ENCODE measurements around the gene DUOX1.

DUOX1 gene

DNA sequence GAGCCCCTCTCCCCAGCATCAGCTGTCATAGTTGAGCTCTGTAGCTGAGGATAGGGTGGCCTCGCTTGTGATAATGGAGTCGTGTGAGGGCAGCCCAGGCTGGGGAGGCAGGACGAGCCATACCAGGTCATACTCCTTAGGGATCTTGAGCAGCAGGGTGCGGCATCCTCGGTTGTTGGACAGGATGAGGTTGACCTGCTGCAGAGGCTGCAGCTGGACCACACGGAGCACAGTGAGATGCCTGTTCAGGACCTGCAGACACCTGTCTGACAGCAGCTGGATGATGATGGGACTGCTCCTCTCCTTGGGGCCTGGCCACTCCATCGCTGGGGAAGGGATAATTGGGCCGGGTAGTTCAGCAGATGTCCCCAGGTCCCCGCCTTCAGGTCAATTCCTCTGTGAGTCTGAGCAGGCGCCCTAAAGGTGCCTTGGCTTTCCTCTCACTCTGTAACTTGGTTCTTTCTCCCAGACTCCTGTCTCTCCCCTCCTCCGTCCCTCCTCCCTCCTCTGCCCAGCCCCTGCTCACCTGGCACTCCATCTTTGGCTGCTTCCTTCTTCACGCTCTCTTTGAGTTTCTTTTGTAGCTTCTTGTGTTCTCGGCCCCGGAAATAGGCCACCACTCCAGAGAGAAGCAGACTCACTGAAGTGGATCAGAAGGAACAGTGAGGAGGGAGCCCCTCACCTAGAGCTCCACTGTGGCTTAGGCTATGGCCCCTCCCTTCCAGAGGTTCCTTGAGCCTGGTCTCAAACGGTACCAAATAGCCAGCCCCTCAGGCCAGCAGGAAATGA is 23.6 kb upstream of the DUOX1 start:
- DNase-seq, result peak; percentile 26

DNA sequence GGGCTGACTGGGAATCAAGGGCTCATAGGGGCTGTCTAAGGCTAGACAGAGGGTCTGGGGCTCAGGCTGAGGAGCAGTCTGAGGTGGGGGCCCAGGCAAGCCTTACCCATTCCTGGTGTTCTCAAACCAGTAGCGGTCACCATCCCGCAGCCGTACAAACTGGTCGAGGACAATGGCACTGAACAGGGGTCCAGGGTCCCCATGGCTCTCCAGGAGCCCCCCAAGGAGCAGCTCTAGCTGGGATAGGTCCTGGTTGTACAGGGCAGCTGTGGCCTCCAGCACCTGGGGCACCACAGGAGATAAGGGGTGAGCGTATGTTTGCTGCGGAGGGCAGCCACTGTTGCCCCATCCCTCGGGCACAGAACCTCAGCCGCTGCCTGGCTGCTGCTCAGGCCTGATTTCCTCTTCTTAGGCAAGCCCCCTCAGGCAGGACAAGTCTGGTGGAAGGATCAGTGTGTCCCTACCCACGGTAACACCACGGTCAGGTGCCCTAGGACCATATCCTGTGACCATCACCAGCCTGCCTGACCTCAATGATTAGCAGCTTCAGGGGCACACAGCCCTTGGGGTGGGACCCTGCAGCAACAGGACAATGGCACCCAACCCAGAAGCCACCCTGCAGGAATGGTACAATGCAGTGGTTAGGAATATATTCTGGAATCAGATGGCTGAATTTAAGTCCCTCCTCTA is 21.7 kb upstream of the DUOX1 start:
- peak; percentile 19 for DNase-seq

- DNase-seq, result no peak
Observed at GRCh38 chr15:45110256-45110820, 19.5 kb upstream of the DUOX1 start.

DNA sequence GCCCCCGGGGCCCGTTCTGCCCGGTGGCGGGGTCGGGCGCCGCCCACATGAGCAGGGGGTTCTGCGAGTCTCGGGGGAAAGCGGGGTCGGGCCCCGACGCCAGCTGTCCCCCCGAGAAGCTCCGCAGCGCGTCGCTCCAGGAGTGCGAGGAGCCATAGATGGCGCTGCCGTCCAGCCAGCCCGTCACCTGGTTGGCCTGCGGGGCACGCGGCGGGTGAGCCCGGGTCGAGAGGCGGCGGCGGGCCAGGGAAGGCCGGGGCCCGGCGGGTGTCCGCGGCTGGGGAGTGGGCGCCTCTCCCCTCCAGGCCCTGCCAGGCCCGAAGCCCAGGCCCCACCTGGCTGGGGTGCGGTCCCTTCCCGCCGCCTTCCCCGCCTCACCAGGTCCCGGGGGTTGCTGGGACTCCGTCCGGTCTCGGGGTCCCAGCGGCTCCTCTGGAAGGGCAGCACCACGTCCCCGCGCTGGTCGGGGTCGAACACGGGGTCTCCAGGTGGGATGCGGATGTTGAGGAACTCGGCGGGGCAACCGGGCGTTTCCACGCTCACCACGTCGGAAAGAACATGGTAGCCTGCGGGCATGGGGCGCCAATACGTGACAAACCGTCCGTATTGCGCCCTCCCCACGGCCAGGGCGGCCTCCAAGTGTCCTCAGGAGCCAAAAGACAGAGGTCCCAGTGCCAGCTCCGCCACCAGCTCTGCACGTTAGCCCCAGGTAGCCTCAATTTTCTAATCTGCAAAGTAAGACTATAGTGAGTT is 18.2 kb upstream of the DUOX1 start:
- no peak for DNase-seq

GRCh38 chr15:45112143-45112590 is 17.6 kb upstream of the DUOX1 start:
- DNase-seq, result no peak

DNA sequence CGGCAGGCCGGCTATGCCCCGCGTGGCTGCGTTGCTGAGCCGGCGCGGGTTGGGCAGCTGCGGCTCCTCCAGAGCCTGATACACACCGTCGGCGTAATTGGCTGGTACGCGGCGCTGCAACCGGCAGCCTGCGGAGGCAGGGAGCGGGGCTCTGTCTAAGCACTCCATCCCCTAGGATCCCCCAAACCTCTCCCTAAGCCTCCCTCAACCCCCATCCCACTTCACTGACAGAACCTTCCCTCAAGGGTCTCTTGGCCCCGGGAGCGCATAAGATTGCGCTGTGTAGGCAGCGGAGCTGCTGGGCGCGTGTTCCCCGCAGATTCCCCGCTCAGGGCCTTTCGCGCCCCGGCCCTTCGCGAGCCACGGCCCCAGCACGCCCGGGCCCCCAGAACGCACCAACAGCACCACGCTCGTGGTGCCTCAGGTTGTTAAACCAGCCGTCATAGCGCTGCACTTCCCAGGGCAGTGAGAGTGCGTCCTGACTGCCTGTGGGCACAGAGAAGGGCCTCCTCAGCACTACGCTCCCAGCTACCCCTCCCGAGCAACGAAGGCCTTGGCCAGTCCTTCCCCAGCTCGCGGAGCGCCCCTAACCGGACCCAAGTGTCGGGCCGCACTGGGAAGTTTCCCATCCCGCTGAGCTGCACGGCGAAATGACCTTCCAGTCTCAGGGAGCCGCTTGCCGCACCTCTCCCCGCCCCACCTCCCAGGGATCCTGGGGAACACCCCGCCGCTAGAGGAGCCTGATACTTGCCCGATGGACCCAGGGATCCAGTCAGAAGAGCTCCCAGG is 17.0 kb upstream of the DUOX1 start:
- DNase-seq, result no peak

DNA sequence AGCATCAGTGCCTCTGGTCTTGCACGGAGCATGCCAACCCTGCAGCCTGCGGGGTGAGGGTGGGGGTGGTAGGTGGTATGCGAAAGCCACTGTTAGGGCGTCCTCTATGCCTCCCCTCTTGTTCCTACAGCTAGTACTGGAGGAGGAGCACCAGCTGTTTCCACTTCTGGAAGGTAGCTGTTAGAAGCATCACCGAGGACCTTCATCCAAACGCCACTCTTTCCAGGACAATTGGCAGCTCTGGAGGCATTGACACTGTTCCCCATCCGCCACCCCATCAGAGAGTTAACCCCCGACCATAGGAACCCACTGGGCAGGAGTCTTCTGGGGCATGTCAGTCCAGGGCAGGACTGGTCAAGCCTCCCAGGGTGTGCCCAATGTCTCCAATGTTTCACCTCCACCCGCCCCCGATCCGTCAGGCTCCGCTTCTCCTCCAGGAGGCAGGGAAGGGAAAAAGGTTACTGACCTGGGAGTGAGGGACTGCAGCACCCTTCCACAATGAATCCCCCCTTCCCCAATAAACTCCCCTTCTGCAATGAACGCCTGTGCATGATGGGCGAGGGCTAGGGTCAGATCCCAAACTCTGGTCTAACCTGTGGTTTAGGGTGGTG is 16.3 kb upstream of the DUOX1 start:
- no peak for DNase-seq

DNA sequence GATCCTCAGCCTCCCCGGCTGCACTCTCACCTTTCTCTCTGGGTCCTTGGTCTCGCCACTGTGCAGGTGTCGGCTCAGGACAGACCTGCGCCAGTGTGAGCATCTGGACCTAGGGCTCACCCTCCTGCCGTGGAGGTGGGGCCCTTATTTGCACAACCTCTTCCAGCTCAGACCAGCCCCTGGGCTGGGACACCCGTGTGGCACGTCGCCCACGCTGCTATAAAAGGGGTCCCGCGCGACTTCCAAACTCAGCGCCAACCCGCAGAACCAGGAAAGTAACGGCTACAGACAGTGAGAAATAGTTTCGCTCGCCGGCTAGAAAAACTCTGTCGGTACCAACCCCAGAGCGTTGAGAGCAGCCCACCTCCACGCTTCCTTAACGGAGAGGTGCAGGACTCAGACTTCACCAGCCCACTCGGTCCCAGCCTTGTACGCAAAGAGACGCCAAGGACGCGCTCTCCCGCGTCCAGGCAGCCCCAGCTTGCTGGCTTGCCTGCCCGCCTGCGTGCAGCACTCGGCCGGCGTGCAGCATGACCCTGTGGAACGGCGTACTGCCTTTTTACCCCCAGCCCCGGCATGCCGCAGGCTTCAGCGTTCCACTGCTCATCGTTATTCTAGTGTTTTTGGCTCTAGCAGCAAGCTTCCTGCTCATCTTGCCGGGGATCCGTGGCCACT is 15.6 kb upstream of the DUOX1 start, which contains the start of the genes DUOX2 and DUOXA2:
TSS of gene DUOX2 (minus strand) at position 97 of the 675 bp plus-strand sequence. CDS start 761 bp downstream, outside the sequence.
TSS of gene DUOXA2 (plus strand) at position 251 of the 675 bp plus-strand sequence. CDS start at position 531, 280 bp downstream.
- DNase-seq, result no peak

DNA sequence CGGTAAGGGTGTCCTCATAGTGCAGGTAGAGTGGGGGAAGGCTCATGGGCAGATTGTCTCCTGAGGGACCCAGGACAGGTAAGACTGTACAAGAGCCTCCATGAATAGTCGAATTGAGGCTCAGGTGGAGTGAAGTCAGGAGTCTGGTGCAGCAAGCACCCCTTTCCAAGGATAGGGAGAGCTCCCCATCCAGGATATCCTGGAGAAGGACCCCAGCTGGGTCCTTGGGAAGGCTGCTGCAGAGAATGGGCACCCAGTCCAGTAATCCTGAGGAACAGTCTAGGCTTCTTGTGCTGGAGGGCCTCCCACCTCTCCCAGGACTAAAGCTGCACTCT is 15.1 kb upstream of the DUOX1 start:
- no peak for DNase-seq

- DNase-seq, result no peak
Observed at GRCh38 chr15:45115312-45115820, 14.4 kb upstream of the DUOX1 start.

DNA sequence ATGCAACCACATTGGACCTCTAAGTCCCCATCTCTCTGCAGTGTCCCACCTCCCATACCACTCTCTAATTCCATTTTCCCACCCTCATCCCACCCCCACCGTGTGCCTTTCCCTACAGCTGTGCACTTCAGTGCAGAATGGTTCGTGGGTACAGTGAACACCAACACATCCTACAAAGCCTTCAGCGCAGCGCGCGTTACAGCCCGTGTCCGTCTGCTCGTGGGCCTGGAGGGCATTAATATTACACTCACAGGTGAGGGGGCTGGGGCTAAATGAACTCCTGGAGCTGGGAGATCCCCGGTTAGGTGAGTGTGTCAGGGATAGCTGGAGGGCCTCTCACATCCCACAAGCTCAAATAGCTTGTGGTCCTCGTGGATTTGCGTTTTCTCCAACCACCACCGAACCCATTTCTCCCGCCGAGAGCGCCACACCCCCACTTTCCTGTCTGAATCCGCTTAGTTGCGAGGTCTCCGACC is 13.8 kb upstream of the DUOX1 start:
- DNase-seq, result no peak

DNA sequence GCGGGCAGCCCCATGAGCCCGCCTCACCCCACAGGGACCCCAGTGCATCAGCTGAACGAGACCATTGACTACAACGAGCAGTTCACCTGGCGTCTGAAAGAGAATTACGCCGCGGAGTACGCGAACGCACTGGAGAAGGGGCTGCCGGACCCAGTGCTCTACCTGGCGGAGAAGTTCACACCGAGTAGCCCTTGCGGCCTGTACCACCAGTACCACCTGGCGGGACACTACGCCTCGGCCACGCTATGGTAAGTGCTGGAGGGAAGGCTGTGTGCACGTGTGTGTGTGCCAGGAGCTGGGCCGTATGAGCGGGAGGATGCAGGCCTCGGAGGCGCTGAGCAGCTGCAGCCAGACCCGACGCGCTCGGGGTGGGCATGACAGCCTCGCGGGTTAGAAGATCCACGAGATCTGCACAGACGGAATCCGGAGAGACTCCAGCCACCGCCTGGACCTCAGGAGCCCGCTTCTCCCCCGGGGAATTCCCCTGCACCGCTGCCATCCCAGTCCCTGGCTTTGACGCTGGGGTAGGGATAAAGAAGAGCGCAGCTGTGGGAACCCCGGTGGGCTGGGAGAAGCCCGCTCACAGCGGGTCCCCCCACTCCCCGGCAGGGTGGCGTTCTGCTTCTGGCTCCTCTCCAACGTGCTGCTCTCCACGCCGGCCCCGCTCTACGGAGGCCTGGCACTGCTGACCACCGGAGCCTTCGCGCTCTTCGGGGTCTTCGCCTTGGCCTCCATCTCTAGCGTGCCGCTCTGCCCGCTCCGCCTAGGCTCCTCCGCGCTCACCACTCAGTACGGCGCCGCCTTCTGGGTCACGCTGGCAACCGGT is 13.1 kb upstream of the DUOX1 start:
- no peak for DNase-seq

GRCh38 chr15:45117308-45118130 is 12.3 kb upstream of the DUOX1 start:
- DNase-seq, result no peak

DNA sequence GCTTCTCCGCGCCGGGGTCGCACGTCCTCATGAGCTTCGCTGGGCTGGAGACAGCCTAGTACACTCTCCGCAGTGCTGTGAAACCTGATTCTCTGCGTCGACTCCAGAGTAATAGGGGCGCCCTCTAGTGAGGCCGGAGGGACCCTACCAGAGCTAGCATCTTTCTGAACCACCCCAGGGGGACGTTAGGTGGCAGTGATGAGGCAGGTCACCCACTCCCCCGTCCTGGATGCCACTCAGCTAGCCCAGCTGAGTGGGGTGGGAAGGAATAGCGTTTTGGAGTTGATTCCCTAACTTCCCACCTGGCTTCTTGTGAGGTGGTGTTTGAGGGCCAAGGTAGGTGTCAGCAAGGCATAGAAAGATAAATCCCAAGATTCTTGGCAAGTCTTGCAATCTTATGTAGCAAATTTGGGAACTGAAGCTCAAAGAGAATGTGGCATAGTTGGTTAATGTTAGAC is 11.6 kb upstream of the DUOX1 start:
- DNase-seq, result peak; percentile 90

DNA sequence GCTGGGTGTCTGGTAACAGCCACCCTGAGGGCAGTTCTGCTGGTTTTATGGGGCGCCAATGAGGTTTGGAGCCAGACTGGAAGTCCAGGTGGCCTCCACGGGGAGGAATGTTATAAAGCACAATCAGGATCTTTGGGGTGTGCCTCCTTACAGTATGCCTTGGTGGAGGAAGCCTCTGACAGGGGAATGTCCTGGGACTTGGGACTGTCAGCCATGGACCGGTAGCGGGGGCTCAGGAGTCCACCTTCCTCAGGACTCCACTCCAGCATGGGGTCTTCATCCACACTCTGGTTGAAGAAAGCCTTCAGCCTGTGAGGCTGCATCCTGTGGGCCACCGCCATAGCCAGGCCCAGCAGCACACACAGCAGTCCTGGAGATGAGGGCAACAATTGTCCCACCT is 10.8 kb upstream of the DUOX1 start:
- DNase-seq, result no peak

DNA sequence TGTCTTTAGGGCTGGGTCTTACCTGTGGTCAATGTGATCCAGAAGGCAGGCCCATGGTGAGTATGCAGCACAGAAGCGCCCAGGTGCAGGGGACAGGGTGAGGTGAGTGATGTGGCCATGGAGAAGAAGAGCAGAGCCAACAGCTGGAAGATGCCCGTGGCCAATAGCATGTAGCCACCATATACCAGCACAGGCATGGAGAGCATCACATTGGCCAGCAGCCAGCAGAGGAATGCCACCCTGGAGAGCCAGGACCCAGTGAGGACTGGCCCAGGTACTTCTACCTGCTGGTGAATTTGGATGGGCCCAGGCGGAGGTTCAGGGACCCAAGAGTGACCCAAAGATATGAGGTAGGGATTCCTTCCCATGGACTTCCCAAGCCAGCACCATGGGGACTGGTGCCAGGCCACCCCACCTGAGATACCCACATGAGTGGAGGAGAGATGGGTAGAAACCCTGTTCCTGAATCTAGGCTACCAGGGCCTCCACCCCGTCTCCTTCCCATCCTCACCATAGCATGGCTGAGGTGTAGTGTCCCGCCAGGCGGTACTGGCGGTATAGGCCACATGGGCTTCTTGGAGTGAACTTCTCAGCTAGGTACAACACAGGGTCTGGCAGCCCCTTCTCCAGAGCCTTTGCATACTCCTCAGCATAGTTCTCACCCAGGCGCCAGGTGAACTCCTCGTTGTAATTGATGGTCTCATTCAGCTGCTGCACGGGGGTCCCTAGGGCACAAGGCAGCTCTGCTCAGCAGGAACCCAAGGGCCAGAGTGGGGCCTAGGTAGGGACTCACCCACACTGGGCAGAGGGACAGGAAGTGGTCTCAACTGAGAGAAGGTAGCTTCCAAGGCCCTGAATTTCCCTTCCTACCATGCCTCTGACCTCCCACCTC is 9.5 kb upstream of the DUOX1 start:
- no peak for DNase-seq

DNA sequence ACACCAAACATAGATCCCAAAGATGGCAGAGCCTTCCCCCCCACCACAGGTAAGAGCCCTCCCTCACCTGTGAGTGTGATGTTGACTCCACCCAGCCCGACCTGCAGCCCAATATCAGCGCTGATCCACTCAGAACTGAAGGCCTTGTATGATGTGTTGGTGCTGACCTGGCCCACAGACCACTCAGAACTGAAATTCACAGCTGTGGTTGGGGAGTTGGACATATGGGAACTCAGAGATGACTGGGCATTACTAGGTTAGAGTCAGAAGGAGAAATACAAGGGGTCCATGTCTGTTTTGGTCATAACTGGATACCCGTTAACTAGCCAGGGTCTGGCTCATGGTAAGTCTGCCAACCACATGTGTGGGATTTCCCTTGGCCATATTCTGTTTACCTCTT is 8.8 kb upstream of the DUOX1 start:
- DNase-seq, result no peak

Measured in right forelimb (tissue), 1 donor.